ENCODE data around the gene SFT2D3.

GRCh38 chr2:127712999-127713398, 11.7 kb downstream of the SFT2D3 start:
- TF ChIP-seq, protein P1, sequence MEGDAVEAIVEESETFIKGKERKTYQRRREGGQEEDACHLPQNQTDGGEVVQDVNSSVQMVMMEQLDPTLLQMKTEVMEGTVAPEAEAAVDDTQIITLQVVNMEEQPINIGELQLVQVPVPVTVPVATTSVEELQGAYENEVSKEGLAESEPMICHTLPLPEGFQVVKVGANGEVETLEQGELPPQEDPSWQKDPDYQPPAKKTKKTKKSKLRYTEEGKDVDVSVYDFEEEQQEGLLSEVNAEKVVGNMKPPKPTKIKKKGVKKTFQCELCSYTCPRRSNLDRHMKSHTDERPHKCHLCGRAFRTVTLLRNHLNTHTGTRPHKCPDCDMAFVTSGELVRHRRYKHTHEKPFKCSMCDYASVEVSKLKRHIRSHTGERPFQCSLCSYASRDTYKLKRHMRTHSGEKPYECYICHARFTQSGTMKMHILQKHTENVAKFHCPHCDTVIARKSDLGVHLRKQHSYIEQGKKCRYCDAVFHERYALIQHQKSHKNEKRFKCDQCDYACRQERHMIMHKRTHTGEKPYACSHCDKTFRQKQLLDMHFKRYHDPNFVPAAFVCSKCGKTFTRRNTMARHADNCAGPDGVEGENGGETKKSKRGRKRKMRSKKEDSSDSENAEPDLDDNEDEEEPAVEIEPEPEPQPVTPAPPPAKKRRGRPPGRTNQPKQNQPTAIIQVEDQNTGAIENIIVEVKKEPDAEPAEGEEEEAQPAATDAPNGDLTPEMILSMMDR (IDR thresholded peaks at IDR 0.05): no peak
- no peak for TF ChIP-seq ZFX (IDR thresholded peaks at IDR 0.05; ENCODE audit: borderline replicate concordance)

All from 22Rv1 (cell line).